Nasal cavity respiratory epithelium epithelial cell of viscerocranial mucosa (primary cell): ENCODE data around the gene HTR3D. TPM values are rescaled to one million over a fixed set of nuclear protein-coding genes. Genes with fewer than 3 reads are reported as not detected.

Experiments used
- total RNA-seq: library from RNA; depleted of rRNA; stranded (reverse); fragments of >200 nt; gene quantifications from 2 replicates; pipeline ENCODE4 v1.2.3, GENCODE V29; 2014

The HTR3D gene
- total RNA-seq, result not detected in 2 replicates

GRCh38 chr3:184031187-184031792 lies at the start of gene HTR3D:
HTR3D (plus strand) TSS chr3:184031742; CDS start chr3:184031742, 0 bp downstream.

GRCh38 chr3:184017672-184018423 lies 13.7 kb upstream of the HTR3D start, which contains the start of gene ABCC5:
ABCC5 (minus strand) TSS chr3:184017884; CDS start chr3:184014392, 3,492 bp downstream.

GRCh38 chr3:184052767-184053166 lies 21.2 kb downstream of the HTR3D start, which contains the start of gene HTR3C:
HTR3C (plus strand) TSS chr3:184053047; CDS start chr3:184053081, 34 bp downstream.

Other genes starting within 250 kb of the HTR3D start
- gene MAP6D1, start 206.2 kb upstream of the HTR3D start, total RNA-seq, result 0.68 and 2.3 TPM in 2 replicates
- 35.3 and 58.8 TPM in 2 replicates for gene PARL, start 146.9 kb upstream of the HTR3D start, total RNA-seq
- 11.3 and 49.3 TPM in 2 replicates for gene ABCC5, start 13.9 kb upstream of the HTR3D start, total RNA-seq
- not detected in 2 replicates for gene HTR3C, start 21.3 kb downstream of the HTR3D start, total RNA-seq
- not detected in 2 replicates for gene HTR3E, start 65.3 kb downstream of the HTR3D start, total RNA-seq
- 31.1 and 37.1 TPM in 2 replicates for gene EIF2B5, start 103.6 kb downstream of the HTR3D start, total RNA-seq
- 28.0 and 54.0 TPM in 2 replicates for gene DVL3, start 123.6 kb downstream of the HTR3D start, total RNA-seq
- 155 and 294 TPM in 2 replicates for gene AP2M1, start 143.1 kb downstream of the HTR3D start, total RNA-seq
- 68.0 and 69.3 TPM in 2 replicates for gene ABCF3, start 154.5 kb downstream of the HTR3D start, total RNA-seq
- not detected in 2 replicates for gene VWA5B2, start 197.8 kb downstream of the HTR3D start, total RNA-seq
- gene ALG3, start 217.2 kb downstream of the HTR3D start, total RNA-seq, result 41.7 and 45.7 TPM in 2 replicates
- 10.3 and 10.9 TPM in 2 replicates for gene EEF1AKMT4, start 217.9 kb downstream of the HTR3D start, total RNA-seq
- under 0.01 TPM in 1 of 2 replicates, not detected in the other for gene CAMK2N2, start 229.8 kb downstream of the HTR3D start, total RNA-seq
- not detected in 2 replicates for gene ECE2, start 244.3 kb downstream of the HTR3D start, total RNA-seq